Measurements from ENCODE around the gene PODXL2.

The PODXL2 gene

GRCh38 chr3:127668906-127669305 lies 39.9 kb downstream of the PODXL2 start:
- Mint-ChIP-seq H3K36me3 (ENCODE audit: low read depth) (no peaks in the 10 kb centered on the region), H3K27me3 (no peaks in the 10 kb centered on the region), H3K9me3 (no peaks in the 10 kb centered on the region), H3K4me3 (no peak overlapping the region), H3K4me1 (peaks cover 9% of the 10 kb centered on the region), H3K27ac (no peak overlapping the region)
- DNase-seq (no peak), ATAC-seq (no peak)

GRCh38 chr3:127669541-127670228 lies 40.7 kb downstream of the PODXL2 start:
- H3K27ac Mint-ChIP-seq: no peak overlapping the region
- H3K27me3 Mint-ChIP-seq: no peaks in the 10 kb centered on the region
- no peak for ATAC-seq
- H3K9me3 Mint-ChIP-seq: no peaks in the 10 kb centered on the region
- no peak overlapping the region for H3K4me3 Mint-ChIP-seq
- H3K36me3 Mint-ChIP-seq (ENCODE audit: low read depth): no peaks in the 10 kb centered on the region
- H3K4me1 Mint-ChIP-seq: peaks cover 16% of the 10 kb centered on the region
- no peak for DNase-seq

- no peak overlapping the region for H3K27ac Mint-ChIP-seq
- peaks cover 19% of the 10 kb centered on the region for H3K4me1 Mint-ChIP-seq
- no peak overlapping the region for H3K4me3 Mint-ChIP-seq
These were observed 41.2 kb downstream of the PODXL2 start for GRCh38 chr3:127670229-127670559.

GRCh38 chr3:127670761-127671522 lies 42.0 kb downstream of the PODXL2 start:
- H3K27ac Mint-ChIP-seq: peak overlapping the region; percentile 90
- H3K27me3 Mint-ChIP-seq: no peaks in the 10 kb centered on the region
- peaks cover 19% of the 10 kb centered on the region for H3K4me1 Mint-ChIP-seq
- no peak for DNase-seq
- H3K4me3 Mint-ChIP-seq: peak overlapping the region; percentile 88
- H3K9me3 Mint-ChIP-seq: no peaks in the 10 kb centered on the region
- no peaks in the 10 kb centered on the region for H3K36me3 Mint-ChIP-seq (ENCODE audit: low read depth)
- ATAC-seq: no peak

More at GRCh38 chr3:127670229-127670559, 41.2 kb downstream of the PODXL2 start:
- no peaks in the 10 kb centered on the region for H3K36me3 Mint-ChIP-seq (ENCODE audit: low read depth)
- no peaks in the 10 kb centered on the region for H3K27me3 Mint-ChIP-seq
- DNase-seq (no peak), ATAC-seq (no peak)
- H3K9me3 Mint-ChIP-seq: no peaks in the 10 kb centered on the region

- Mint-ChIP-seq H3K4me1 (peaks cover 19% of the 10 kb centered on the region), H3K9me3 (no peaks in the 10 kb centered on the region), H3K4me3 (peak overlapping the region; percentile 88), H3K27ac (peak overlapping the region; percentile 90), H3K27me3 (no peaks in the 10 kb centered on the region), H3K36me3 (ENCODE audit: low read depth) (no peaks in the 10 kb centered on the region)
- ATAC-seq (peak; percentile 15), DNase-seq (peak; percentile 47)
These were observed 42.8 kb downstream of the PODXL2 start for GRCh38 chr3:127671523-127672428.

GRCh38 chr3:127672429-127673190 lies 43.6 kb downstream of the PODXL2 start, which contains the start of gene ABTB1:
Gene ABTB1, plus strand, starts transcription at chr3:127672952. Its CDS starts 74 bp downstream, at chr3:127673026.
- peak within 1 kb of the TSS; percentile 88 for H3K4me3 Mint-ChIP-seq
- H3K4me1 Mint-ChIP-seq: peaks cover 19% of the 10 kb centered on the region
- no peaks in the 10 kb centered on the region for H3K9me3 Mint-ChIP-seq
- H3K27me3 Mint-ChIP-seq: no peaks in the 10 kb centered on the region
- no peaks in the 10 kb centered on the region for H3K36me3 Mint-ChIP-seq (ENCODE audit: low read depth)
- DNase-seq (peak; percentile 89), ATAC-seq (peak; percentile 85)
- H3K27ac Mint-ChIP-seq: peak within 1 kb of the TSS; percentile 90

GRCh38 chr3:127673191-127674100 lies 44.5 kb downstream of the PODXL2 start:
- no peaks in the 10 kb centered on the region for H3K36me3 Mint-ChIP-seq (ENCODE audit: low read depth)
- H3K4me3 Mint-ChIP-seq: peak overlapping the region; percentile 88
- peak overlapping the region; percentile 18 for H3K27ac Mint-ChIP-seq
- no peaks in the 10 kb centered on the region for H3K27me3 Mint-ChIP-seq
- H3K4me1 Mint-ChIP-seq: peaks cover 19% of the 10 kb centered on the region
- no peaks in the 10 kb centered on the region for H3K9me3 Mint-ChIP-seq
- DNase-seq: peak; percentile 45
- peak; percentile 37 for ATAC-seq

- Mint-ChIP-seq H3K27ac (no peak overlapping the region), H3K4me1 (peaks cover 19% of the 10 kb centered on the region), H3K36me3 (ENCODE audit: low read depth) (no peaks in the 10 kb centered on the region), H3K27me3 (no peaks in the 10 kb centered on the region), H3K4me3 (peak overlapping the region; percentile 80), H3K9me3 (no peaks in the 10 kb centered on the region)
- no peak for DNase-seq
- ATAC-seq: no peak
These were observed 45.2 kb downstream of the PODXL2 start for GRCh38 chr3:127674101-127674721.

GRCh38 chr3:127674790-127675189 lies 45.8 kb downstream of the PODXL2 start:
- no peak for ATAC-seq
- peaks cover 19% of the 10 kb centered on the region for H3K4me1 Mint-ChIP-seq
- peak overlapping the region; percentile 25 for H3K4me3 Mint-ChIP-seq

GRCh38 chr3:127675651-127676391 lies 46.8 kb downstream of the PODXL2 start:
- Mint-ChIP-seq H3K27me3 (no peaks in the 10 kb centered on the region), H3K36me3 (ENCODE audit: low read depth) (no peaks in the 10 kb centered on the region), H3K4me1 (peaks cover 19% of the 10 kb centered on the region), H3K4me3 (no peak overlapping the region), H3K27ac (no peak overlapping the region), H3K9me3 (no peaks in the 10 kb centered on the region)
- DNase-seq (no peak), ATAC-seq (no peak)

More at GRCh38 chr3:127674790-127675189, 45.8 kb downstream of the PODXL2 start:
- Mint-ChIP-seq H3K36me3 (ENCODE audit: low read depth) (no peaks in the 10 kb centered on the region), H3K9me3 (no peaks in the 10 kb centered on the region), H3K27ac (no peak overlapping the region), H3K27me3 (no peaks in the 10 kb centered on the region)
- no peak for DNase-seq

- ATAC-seq (no peak), DNase-seq (no peak)
- no peaks in the 10 kb centered on the region for H3K36me3 Mint-ChIP-seq (ENCODE audit: low read depth)
- H3K9me3 Mint-ChIP-seq: no peaks in the 10 kb centered on the region
- no peaks in the 10 kb centered on the region for H3K27me3 Mint-ChIP-seq
- no peak overlapping the region for H3K27ac Mint-ChIP-seq
- H3K4me1 Mint-ChIP-seq: peaks cover 19% of the 10 kb centered on the region
- H3K4me3 Mint-ChIP-seq: no peak overlapping the region
These were observed 47.5 kb downstream of the PODXL2 start for GRCh38 chr3:127676456-127676855.

GRCh38 chr3:127676921-127677351 lies 48.0 kb downstream of the PODXL2 start:
- Mint-ChIP-seq H3K27ac (no peak overlapping the region), H3K4me3 (no peak overlapping the region), H3K4me1 (peaks cover 19% of the 10 kb centered on the region), H3K27me3 (no peaks in the 10 kb centered on the region), H3K36me3 (ENCODE audit: low read depth) (no peaks in the 10 kb centered on the region), H3K9me3 (no peaks in the 10 kb centered on the region)
- no peak for DNase-seq
- no peak for ATAC-seq
